ENCODE measurements around the gene ZNF646. TPM values are rescaled to one million over a fixed set of nuclear protein-coding genes. Genes with fewer than 3 reads are reported as not detected.
A peak's percentile ranks its signal among the peaks of the same experiment; 100 is the strongest.

Gene ZNF646
- total and polyA plus RNA-seq, 4 donors: 8.4 to 20.5 (median 12.5) TPM

- peak overlapping the region; percentile 51 to 68 for H3K27ac ChIP-seq (ENCODE audit: low read depth in 1 of 2, low read length in 1 of 2)
- no peaks in the 10 kb centered on the region for H3K9me3 ChIP-seq (ENCODE audit: control insufficient read depth in 4 of 4, insufficient read depth in 3 of 4, low read length in 3 of 4)
- DNase-seq (peak; percentile 57 to 85 (median 64)), ATAC-seq (ENCODE audit: insufficient read depth, low FRiP score) (peak; percentile 83)
- no peak overlapping the region for H3K9ac ChIP-seq (ENCODE audit: insufficient read depth in 1 of 2, low read length in 2 of 2)
- WGBS, 2 donors: 5 to 11% methylated on average over 33 of the region's 33 CpGs
- peaks cover 0 to 15% (median 0%) of the 10 kb centered on the region in 5 donors for H3K4me1 ChIP-seq (ENCODE audit: control insufficient read depth in 5 of 5, insufficient read depth in 5 of 5, low read length in 5 of 5)
- H3K4me3 ChIP-seq: no peak overlapping the region
- no peaks in the 10 kb centered on the region for H3K27me3 ChIP-seq (ENCODE audit: control insufficient read depth in 3 of 3, insufficient read depth in 3 of 3, low read length in 2 of 3)
- peak; percentile 80 for TF ChIP-seq CTCF (IDR thresholded peaks at IDR 0.05; ENCODE audit: control extremely low read depth, extremely low read depth)
- H3K36me3 ChIP-seq (ENCODE audit: control insufficient read depth in 4 of 4, insufficient read depth in 4 of 4, low read length in 4 of 4): peaks cover 0 to 10% (median 3%) of the 10 kb centered on the region in 4 donors
Measured at GRCh38 chr16:31105677-31106213, 31.5 kb downstream of the ZNF646 start.

GRCh38 chr16:31106509-31107464 lies 32.6 kb downstream of the ZNF646 start:
- DNase-seq: no peak
- ATAC-seq (ENCODE audit: insufficient read depth, low FRiP score): no peak
- 93 to 94% methylated on average over 28 of the region's 28 CpGs for WGBS, 2 donors
- no peaks in the 10 kb centered on the region for H3K27me3 ChIP-seq (ENCODE audit: control insufficient read depth in 3 of 3, insufficient read depth in 3 of 3, low read length in 2 of 3)
- H3K27ac ChIP-seq (ENCODE audit: low read depth in 1 of 2, low read length in 1 of 2): no peak overlapping the region
- H3K9ac ChIP-seq (ENCODE audit: insufficient read depth in 1 of 2, low read length in 2 of 2): no peak overlapping the region
- TF ChIP-seq CTCF (IDR thresholded peaks at IDR 0.05; ENCODE audit: control extremely low read depth, extremely low read depth): no peak
- peaks cover 0 to 18% (median 5%) of the 10 kb centered on the region in 4 donors for H3K36me3 ChIP-seq (ENCODE audit: control insufficient read depth in 4 of 4, insufficient read depth in 4 of 4, low read length in 4 of 4)
- H3K9me3 ChIP-seq (ENCODE audit: control insufficient read depth in 4 of 4, insufficient read depth in 3 of 4, low read length in 3 of 4): no peaks in the 10 kb centered on the region
- no peak overlapping the region for H3K4me3 ChIP-seq
- peaks cover 0 to 15% (median 0%) of the 10 kb centered on the region in 5 donors for H3K4me1 ChIP-seq (ENCODE audit: control insufficient read depth in 5 of 5, insufficient read depth in 5 of 5, low read length in 5 of 5)

DNA sequence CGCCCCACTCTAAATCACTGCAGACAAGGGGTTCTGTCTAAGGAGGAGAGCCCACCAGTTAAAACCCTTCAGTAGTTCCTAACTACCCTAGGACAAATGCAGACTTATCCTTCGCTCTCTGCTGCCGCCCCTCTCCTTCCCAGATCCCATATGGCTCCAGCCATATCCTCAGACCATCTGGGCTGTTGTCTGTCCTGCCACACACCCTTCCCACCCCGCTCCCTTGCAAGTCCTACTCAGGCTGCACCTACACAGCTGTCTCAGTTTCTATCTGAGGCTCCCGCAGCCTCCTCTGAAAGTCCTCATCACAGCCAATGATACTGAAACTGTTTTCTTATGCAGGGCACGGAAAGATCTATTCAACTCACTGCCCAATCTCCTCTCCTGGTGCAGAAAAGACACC lies 33.2 kb downstream of the ZNF646 start:
- Histone ChIP-seq H3K4me3 (no peak overlapping the region), H3K27me3 (ENCODE audit: control insufficient read depth in 3 of 3, insufficient read depth in 3 of 3, low read length in 2 of 3) (no peaks in the 10 kb centered on the region), H3K9me3 (ENCODE audit: control insufficient read depth in 4 of 4, insufficient read depth in 3 of 4, low read length in 3 of 4) (no peaks in the 10 kb centered on the region), H3K27ac (ENCODE audit: low read depth in 1 of 2, low read length in 1 of 2) (no peak overlapping the region), H3K4me1 (ENCODE audit: control insufficient read depth in 5 of 5, insufficient read depth in 5 of 5, low read length in 5 of 5) (peaks cover 0 to 15% (median 0%) of the 10 kb centered on the region in 5 donors), H3K9ac (ENCODE audit: insufficient read depth in 1 of 2, low read length in 2 of 2) (no peak overlapping the region), H3K36me3 (ENCODE audit: control insufficient read depth in 4 of 4, insufficient read depth in 4 of 4, low read length in 4 of 4) (peaks cover 0 to 24% (median 7%) of the 10 kb centered on the region in 4 donors)
- WGBS, 2 donors: 95 to 97% methylated on average over 6 of the region's 6 CpGs
- no peak for TF ChIP-seq CTCF (IDR thresholded peaks at IDR 0.05; ENCODE audit: control extremely low read depth, extremely low read depth)
- DNase-seq (no peak), ATAC-seq (ENCODE audit: insufficient read depth, low FRiP score) (no peak)

Data from lung (tissue), 12 donors.